Subcutaneous adipose tissue (tissue), 4 donors: Measurements from ENCODE around the gene HDAC11. TPM values are rescaled to one million over a fixed set of nuclear protein-coding genes. Genes with fewer than 3 reads are reported as not detected.

Experiments used
- CTCF ChIP-seq: fragments of 450-650 bp; IDR thresholded peaks from one replicate; pipeline ENCODE4 v1.5.1; 2016; ENCODE audit warnings: low read depth, mild to moderate bottlenecking, control low read depth, antibody characterized with exemption, moderate library complexity
- total RNA-seq, 4 donors: library from RNA; depleted of rRNA; stranded (reverse); fragments of >200 nt; gene quantifications; one replicate each; pipeline ENCODE4 v1.1.0, GENCODE V29; 2016

HDAC11 gene
- total RNA-seq, 4 donors from 2014 or later = 4.9 to 20.9 (median 10.4) TPM

GRCh38 chr3:13463618-13464400 lies 16.3 kb upstream of the HDAC11 start:
- no peak for TF ChIP-seq CTCF

GRCh38 chr3:13465236-13465873 lies 14.8 kb upstream of the HDAC11 start:
- no peak for TF ChIP-seq CTCF

DNA sequence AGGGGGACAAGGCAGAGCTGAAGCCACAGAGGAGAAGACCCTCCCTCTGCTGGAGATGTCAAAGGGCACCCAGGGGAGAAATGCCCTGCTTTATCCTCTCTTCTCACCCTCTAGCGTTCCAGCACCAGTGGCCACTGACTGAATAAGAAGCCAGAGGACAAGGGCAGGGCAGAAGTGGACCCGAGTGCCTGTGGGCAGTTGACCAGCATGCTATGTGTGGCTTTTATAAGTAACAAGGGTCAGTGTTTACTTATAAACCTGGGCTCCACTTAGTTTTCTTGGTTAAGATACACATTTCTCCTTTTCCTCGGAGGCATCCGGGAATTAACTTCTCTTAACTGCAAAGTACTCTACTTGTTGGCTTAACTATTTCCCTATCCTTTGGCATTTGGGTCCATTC lies 13.3 kb upstream of the HDAC11 start:
- no peak for TF ChIP-seq CTCF

GRCh38 chr3:13470894-13471574 lies 9.1 kb upstream of the HDAC11 start:
- TF ChIP-seq CTCF = no peak

GRCh38 chr3:13472286-13472685 lies 7.8 kb upstream of the HDAC11 start:
- TF ChIP-seq CTCF = no peak

- no peak for TF ChIP-seq CTCF
Observed at GRCh38 chr3:13473020-13473419, 7.1 kb upstream of the HDAC11 start.

DNA sequence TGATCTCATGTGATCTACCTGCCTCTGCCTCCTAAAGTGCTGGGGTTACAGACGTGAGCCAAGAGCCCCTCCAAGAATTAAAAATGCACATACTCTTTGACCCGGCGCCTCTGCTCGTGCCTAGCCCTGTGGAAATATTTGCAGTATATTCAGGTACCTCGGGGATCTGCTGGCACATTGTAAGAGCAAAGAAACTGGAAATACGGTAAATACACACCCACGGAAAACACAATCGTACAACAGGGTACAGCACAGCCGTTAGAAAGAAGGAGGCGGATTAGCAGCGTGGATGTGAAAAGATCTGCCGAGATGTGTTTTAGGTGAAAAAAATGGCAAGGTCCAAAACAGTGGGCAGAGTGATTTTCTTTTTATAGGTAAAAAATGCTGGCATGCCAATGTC lies 6.1 kb upstream of the HDAC11 start:
- TF ChIP-seq CTCF = no peak
